ACC112 (cell line): ENCODE measurements around the gene ADGRF3.

ENCODE experiments used
- H2AFZ ChIP-seq: fragments of 200-600 bp; sonication (generic); one replicate; pipeline ENCODE4 v1.6.0; 2017; ENCODE audit warnings: antibody characterized with exemption, low read length; ENCODE audit not compliant: unreplicated experiment
- H3K27ac ChIP-seq: fragments of 200-600 bp; sonication (generic); 2 replicates; pipeline ENCODE4 v1.5.1; 2014; ENCODE audit warnings: low read depth, mild to moderate bottlenecking, antibody characterized with exemption, low read length, moderate library complexity
- H3K27me3 ChIP-seq: fragments of 200-600 bp; sonication (generic); 2 replicates; pipeline ENCODE4 v1.6.1; 2014; ENCODE audit warnings: mild to moderate bottlenecking, antibody characterized with exemption, low read length, moderate library complexity, mixed read lengths; ENCODE audit not compliant: insufficient read depth
- H3K36me3 ChIP-seq: fragments of 200-600 bp; sonication (generic); 2 replicates; pipeline ENCODE4 v1.6.1; 2016; ENCODE audit warnings: mild to moderate bottlenecking, antibody characterized with exemption, low read length, moderate library complexity, mixed read lengths; ENCODE audit not compliant: insufficient read depth
- H3K4me1 ChIP-seq: fragments of 200-600 bp; sonication (generic); one replicate; pipeline ENCODE4 v1.6.1; 2016; ENCODE audit warnings: low read length, mixed read lengths; ENCODE audit not compliant: insufficient read depth, unreplicated experiment, control insufficient read depth
- H3K4me3 ChIP-seq: fragments of 200-600 bp; sonication (generic); 2 replicates; pipeline ENCODE4 v1.5.1; 2014; ENCODE audit warnings: mild to moderate bottlenecking, low read depth, low read length
- H3K79me2 ChIP-seq: fragments of 200-600 bp; sonication (generic); one replicate; pipeline ENCODE4 v1.6.0; 2016; ENCODE audit warnings: low read length; ENCODE audit not compliant: control insufficient read depth, unreplicated experiment, insufficient read depth

The ADGRF3 gene

GRCh38 chr2:26300234-26300925 lies 46.2 kb downstream of the ADGRF3 start:
- Histone ChIP-seq H3K79me2 (no peaks in the 10 kb centered on the region), H3K36me3 (no peaks in the 10 kb centered on the region), H3K4me1 (peaks cover 8% of the 10 kb centered on the region), H3K27me3 (no peaks in the 10 kb centered on the region), H3K27ac (0 out of 2 replicates have a peak overlapping the region, but pooled peaks have one; percentile 11), H3K4me3 (peak overlapping the region; percentile 78), H2AFZ (peak overlapping the region; percentile 74)

- H3K27me3 ChIP-seq: no peaks in the 10 kb centered on the region
- peak overlapping the region; percentile 78 for H3K4me3 ChIP-seq
- H3K36me3 ChIP-seq: no peaks in the 10 kb centered on the region
- H3K79me2 ChIP-seq: no peaks in the 10 kb centered on the region
- peaks cover 8% of the 10 kb centered on the region for H3K4me1 ChIP-seq
- H2AFZ ChIP-seq: peak overlapping the region; percentile 100
- H3K27ac ChIP-seq: peak overlapping the region; percentile 78
Observed at GRCh38 chr2:26299471-26300101, 47.0 kb downstream of the ADGRF3 start.

GRCh38 chr2:26298638-26299393 lies 47.8 kb downstream of the ADGRF3 start:
- Histone ChIP-seq H3K27me3 (no peaks in the 10 kb centered on the region), H3K79me2 (no peaks in the 10 kb centered on the region), H2AFZ (peak overlapping the region; percentile 100), H3K36me3 (no peaks in the 10 kb centered on the region), H3K4me3 (peak overlapping the region; percentile 78), H3K27ac (peak overlapping the region; percentile 78), H3K4me1 (peaks cover 8% of the 10 kb centered on the region)

- Histone ChIP-seq H3K27me3 (no peaks in the 10 kb centered on the region), H2AFZ (peak overlapping the region; percentile 100)
Observed at GRCh38 chr2:26298286-26298637, 48.3 kb downstream of the ADGRF3 start.

GRCh38 chr2:26297061-26297460 lies 49.5 kb downstream of the ADGRF3 start:
- peaks cover 17% of the 10 kb centered on the region for H3K4me1 ChIP-seq
- H3K27me3 ChIP-seq: no peaks in the 10 kb centered on the region
- H3K79me2 ChIP-seq: no peaks in the 10 kb centered on the region
- no peaks in the 10 kb centered on the region for H3K36me3 ChIP-seq
- H3K27ac ChIP-seq: no peak overlapping the region
- no peak overlapping the region for H2AFZ ChIP-seq
- H3K4me3 ChIP-seq: no peak overlapping the region

More at GRCh38 chr2:26298286-26298637, 48.3 kb downstream of the ADGRF3 start:
- H3K36me3 ChIP-seq: no peaks in the 10 kb centered on the region
- peak overlapping the region; percentile 78 for H3K27ac ChIP-seq
- H3K4me1 ChIP-seq: peaks cover 8% of the 10 kb centered on the region
- peak overlapping the region; percentile 78 for H3K4me3 ChIP-seq
- no peaks in the 10 kb centered on the region for H3K79me2 ChIP-seq

- H3K79me2 ChIP-seq: no peaks in the 10 kb centered on the region
- H3K36me3 ChIP-seq: no peaks in the 10 kb centered on the region
- H3K4me3 ChIP-seq: no peak overlapping the region
- peaks cover 13% of the 10 kb centered on the region for H3K4me1 ChIP-seq
- H3K27me3 ChIP-seq: no peaks in the 10 kb centered on the region
- H2AFZ ChIP-seq: no peak overlapping the region
- H3K27ac ChIP-seq: no peak overlapping the region
Observed at GRCh38 chr2:26295511-26295910, 51.1 kb downstream of the ADGRF3 start.

- H3K27me3 ChIP-seq: no peaks in the 10 kb centered on the region
- no peak overlapping the region for H2AFZ ChIP-seq
- H3K4me3 ChIP-seq: no peak overlapping the region
- no peaks in the 10 kb centered on the region for H3K79me2 ChIP-seq
- H3K27ac ChIP-seq: peak overlapping the region; percentile 25
- H3K36me3 ChIP-seq: no peaks in the 10 kb centered on the region
- H3K4me1 ChIP-seq: peaks cover 9% of the 10 kb centered on the region
Observed at GRCh38 chr2:26292646-26293045, 53.9 kb downstream of the ADGRF3 start.

- peaks cover 9% of the 10 kb centered on the region for H3K4me1 ChIP-seq
- no peak overlapping the region for H2AFZ ChIP-seq
- no peak overlapping the region for H3K27ac ChIP-seq
- no peaks in the 10 kb centered on the region for H3K27me3 ChIP-seq
- H3K4me3 ChIP-seq: no peak overlapping the region
- H3K36me3 ChIP-seq: 0 out of 2 replicates have a peak, but pooled peaks cover 3% of the 10 kb centered on the region
- H3K79me2 ChIP-seq: no peaks in the 10 kb centered on the region
Observed at GRCh38 chr2:26290001-26290400, 56.6 kb downstream of the ADGRF3 start.

GRCh38 chr2:26285931-26286330 lies 60.7 kb downstream of the ADGRF3 start:
- no peaks in the 10 kb centered on the region for H3K27me3 ChIP-seq
- peaks cover 12% of the 10 kb centered on the region for H3K36me3 ChIP-seq
- peaks cover 8% of the 10 kb centered on the region for H3K4me1 ChIP-seq
- H2AFZ ChIP-seq: no peak overlapping the region
- H3K79me2 ChIP-seq: no peaks in the 10 kb centered on the region
- H3K4me3 ChIP-seq: no peak overlapping the region
- H3K27ac ChIP-seq: no peak overlapping the region

GRCh38 chr2:26284132-26284531 lies 62.5 kb downstream of the ADGRF3 start:
- Histone ChIP-seq H3K4me3 (no peak overlapping the region), H3K79me2 (no peaks in the 10 kb centered on the region), H3K27ac (peak overlapping the region; percentile 49), H3K36me3 (peaks cover 16% of the 10 kb centered on the region), H3K27me3 (no peaks in the 10 kb centered on the region), H3K4me1 (peaks cover 8% of the 10 kb centered on the region), H2AFZ (no peak overlapping the region)
